Measurements from ENCODE around the gene ARHGEF39. TPM values are rescaled to one million over a fixed set of nuclear protein-coding genes. Genes with fewer than 3 reads are reported as not detected.

ARHGEF39 gene
- total RNA-seq, 6 experiments from 2014 or later = 0.11 to 3.6 (median 0.43) TPM

DNA sequence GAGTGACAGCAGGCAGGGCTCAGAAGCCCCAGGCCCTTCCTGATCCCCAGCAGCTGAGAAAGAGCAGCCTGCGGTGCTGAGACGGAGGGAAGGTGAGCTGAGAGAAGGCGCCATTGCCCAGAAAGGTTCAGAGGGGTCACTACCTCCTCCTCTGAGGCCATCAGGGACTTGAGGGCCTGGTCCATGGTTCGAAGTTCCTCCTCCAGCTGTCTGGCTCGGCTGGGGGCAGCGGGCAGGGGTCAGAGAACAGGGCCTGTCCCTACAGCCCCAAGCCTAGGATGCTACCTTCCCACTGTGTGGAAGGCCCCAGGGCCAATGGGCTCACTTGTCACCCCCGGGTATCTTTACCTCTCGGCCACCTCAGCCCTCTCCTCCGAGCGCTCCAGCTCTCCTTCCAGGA lies 19.9 kb upstream of the ARHGEF39 start:
- H3K27me3 ChIP-seq = no peaks in the 10 kb centered on the region
- no peak overlapping the region for H3K27ac ChIP-seq
- intact Hi-C loops (cut with DNase I) = no loop called here
- no peaks in the 10 kb centered on the region for H3K36me3 ChIP-seq
- TF ChIP-seq CTCF (IDR thresholded peaks at IDR 0.05) (no peak), POLR2A (IDR thresholded peaks at IDR 0.05) (no peak)
- H3K4me3 ChIP-seq = no peak overlapping the region
- 100% methylated on average over 2 of the region's 10 CpGs for whole genome bisulfite sequencing (ENCODE audit: insufficient coverage, low coverage, low lambda C conversion rate, missing lambda C conversion rate)
- no peaks in the 10 kb centered on the region for H3K4me1 ChIP-seq
- ATAC-seq (no peak), DNase-seq (peak in 1 of 3 donors; percentile 8)
- H3K9me3 ChIP-seq = no peaks in the 10 kb centered on the region

- intact Hi-C loops (cut with DNase I) = no loop called here
These were observed 18.3 kb upstream of the ARHGEF39 start for GRCh38 chr9:35683323-35683722.

GRCh38 chr9:35682520-35683315 lies 17.7 kb upstream of the ARHGEF39 start:
- peak in 1 of 3 donors; percentile 6 for DNase-seq
- Histone ChIP-seq H3K36me3 (no peaks in the 10 kb centered on the region), H3K27ac (no peak overlapping the region), H3K9me3 (no peaks in the 10 kb centered on the region), H3K4me1 (no peaks in the 10 kb centered on the region), H3K27me3 (no peaks in the 10 kb centered on the region), H3K4me3 (no peak overlapping the region)
- TF ChIP-seq POLR2A (IDR thresholded peaks at IDR 0.05) (no peak), CTCF (IDR thresholded peaks at IDR 0.05) (no peak)
- no peak for ATAC-seq
- intact Hi-C loops (cut with DNase I) = no loop called here
- 92% methylated on average over 10 of the region's 10 CpGs for WGBS (ENCODE audit: insufficient coverage, low coverage, low lambda C conversion rate, missing lambda C conversion rate)

More at GRCh38 chr9:35683323-35683722, 18.3 kb upstream of the ARHGEF39 start:
- no peaks in the 10 kb centered on the region for H3K9me3 ChIP-seq
- no peaks in the 10 kb centered on the region for H3K27me3 ChIP-seq
- H3K27ac ChIP-seq = no peak overlapping the region
- 73% methylated on average over 2 of the region's 2 CpGs for WGBS (ENCODE audit: insufficient coverage, low coverage, low lambda C conversion rate, missing lambda C conversion rate)
- TF ChIP-seq POLR2A (IDR thresholded peaks at IDR 0.05) = no peak
- TF ChIP-seq CTCF (IDR thresholded peaks at IDR 0.05) = no peak
- DNase-seq (no peak), ATAC-seq (no peak)
- no peak overlapping the region for H3K4me3 ChIP-seq
- no peaks in the 10 kb centered on the region for H3K36me3 ChIP-seq
- H3K4me1 ChIP-seq = no peaks in the 10 kb centered on the region

DNA sequence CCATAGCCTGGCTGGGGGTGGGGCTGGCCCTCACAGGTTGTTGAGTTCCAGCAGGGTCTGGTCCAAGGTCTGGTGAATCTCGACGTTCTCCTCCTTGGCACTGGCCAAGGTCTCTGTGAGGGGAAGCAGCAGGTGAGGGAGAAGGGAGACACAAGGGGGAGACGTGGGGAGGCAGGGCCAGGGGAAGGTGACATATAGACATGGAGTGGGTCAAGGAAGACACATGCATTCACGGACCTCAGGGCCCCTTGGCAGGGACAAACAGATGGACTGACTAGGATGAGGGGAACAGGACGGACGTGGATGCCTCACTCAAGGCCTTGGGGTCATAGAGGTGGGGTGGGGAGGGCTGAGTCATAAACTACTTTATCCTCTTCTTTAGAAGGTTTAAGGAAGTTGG lies 17.1 kb upstream of the ARHGEF39 start:
- no peaks in the 10 kb centered on the region for H3K4me1 ChIP-seq
- H3K4me3 ChIP-seq = no peak overlapping the region
- 82% methylated on average over 4 of the region's 6 CpGs for WGBS (ENCODE audit: insufficient coverage, low coverage, low lambda C conversion rate, missing lambda C conversion rate)
- H3K36me3 ChIP-seq = no peaks in the 10 kb centered on the region
- H3K9me3 ChIP-seq = no peaks in the 10 kb centered on the region
- TF ChIP-seq POLR2A (IDR thresholded peaks at IDR 0.05) (no peak), CTCF (IDR thresholded peaks at IDR 0.05) (no peak)
- H3K27ac ChIP-seq = no peak overlapping the region
- ATAC-seq (no peak), DNase-seq (peak in 1 of 3 donors; percentile 8)
- no peaks in the 10 kb centered on the region for H3K27me3 ChIP-seq
- intact Hi-C loops (cut with DNase I) = no loop called here
